ENCODE results near the gene TTLL3.
"Not testable (repeated sequence)": the region's sequence is repeated elsewhere in the genome, so short reads cannot be mapped to it uniquely, and the experiment has no call there.

The TTLL3 gene

GRCh38 chr3:9809615-9810432, at the start of gene TTLL3:
Gene TTLL3, plus strand, starts transcription at chr3:9810262. Its CDS starts 400 bp downstream, at chr3:9810662.
- peak in 1 of 2 donors; percentile 40 for DNase-seq (ENCODE audit: low read depth in 2 of 2)

GRCh38 chr3:9760779-9761505, 49.1 kb upstream of the TTLL3 start:
- no peak for DNase-seq (ENCODE audit: low read depth in 2 of 2)

- DNase-seq (ENCODE audit: low read depth in 2 of 2): no peak
Observed at GRCh38 chr3:9761919-9762318, 48.1 kb upstream of the TTLL3 start.

GRCh38 chr3:9762871-9763270, 47.2 kb upstream of the TTLL3 start:
- DNase-seq (ENCODE audit: low read depth in 2 of 2): no peak

GRCh38 chr3:9765865-9766264, 44.2 kb upstream of the TTLL3 start:
- DNase-seq (ENCODE audit: low read depth in 2 of 2): no peak

- no peak for DNase-seq (ENCODE audit: low read depth in 2 of 2)
Observed at GRCh38 chr3:9767418-9767817, 42.6 kb upstream of the TTLL3 start.

- DNase-seq (ENCODE audit: low read depth in 2 of 2): no peak
Observed at GRCh38 chr3:9768141-9768775, 41.8 kb upstream of the TTLL3 start.

GRCh38 chr3:9769012-9769411, 41.0 kb upstream of the TTLL3 start:
- DNase-seq (ENCODE audit: low read depth in 2 of 2): no peak

GRCh38 chr3:9769426-9770275, 40.4 kb upstream of the TTLL3 start, which contains the start of gene CAMK1:
Gene CAMK1, minus strand, starts transcription at chr3:9769947. Its CDS starts 2,198 bp downstream, at chr3:9767749.
- DNase-seq (ENCODE audit: low read depth in 2 of 2): peak; percentile 50 to 56

- no peak for DNase-seq (ENCODE audit: low read depth in 2 of 2)
Observed at GRCh38 chr3:9770276-9770812, 39.7 kb upstream of the TTLL3 start.

GRCh38 chr3:9771007-9771406, 39.1 kb upstream of the TTLL3 start:
- not testable (repeated sequence) for DNase-seq (ENCODE audit: low read depth in 2 of 2)

GRCh38 chr3:9776896-9777693, 33.0 kb upstream of the TTLL3 start:
- DNase-seq (ENCODE audit: low read depth in 2 of 2): no peak

- no peak for DNase-seq (ENCODE audit: low read depth in 2 of 2)
Observed at GRCh38 chr3:9777694-9778021, 32.4 kb upstream of the TTLL3 start.

- DNase-seq (ENCODE audit: low read depth in 2 of 2): peak; percentile 49 to 52
Observed at GRCh38 chr3:9778143-9779074, 31.7 kb upstream of the TTLL3 start.

- DNase-seq (ENCODE audit: low read depth in 2 of 2): no peak
Observed at GRCh38 chr3:9779075-9779593, 30.9 kb upstream of the TTLL3 start.

GRCh38 chr3:9779721-9780457, 30.2 kb upstream of the TTLL3 start:
- DNase-seq (ENCODE audit: low read depth in 2 of 2): no peak

- DNase-seq (ENCODE audit: low read depth in 2 of 2): no peak
Observed at GRCh38 chr3:9780458-9780812, 29.6 kb upstream of the TTLL3 start.

- no peak for DNase-seq (ENCODE audit: low read depth in 2 of 2)
Observed at GRCh38 chr3:9780910-9781309, 29.2 kb upstream of the TTLL3 start.

GRCh38 chr3:9781551-9781950, 28.5 kb upstream of the TTLL3 start:
- DNase-seq (ENCODE audit: low read depth in 2 of 2): no peak

Data from activated CD4-positive, alpha-beta T cell treated with anti-CD3 and anti-CD28 coated beads for 24 hours (primary cell).